ENCODE results near the gene HPSE2.

HPSE2 gene

DNA sequence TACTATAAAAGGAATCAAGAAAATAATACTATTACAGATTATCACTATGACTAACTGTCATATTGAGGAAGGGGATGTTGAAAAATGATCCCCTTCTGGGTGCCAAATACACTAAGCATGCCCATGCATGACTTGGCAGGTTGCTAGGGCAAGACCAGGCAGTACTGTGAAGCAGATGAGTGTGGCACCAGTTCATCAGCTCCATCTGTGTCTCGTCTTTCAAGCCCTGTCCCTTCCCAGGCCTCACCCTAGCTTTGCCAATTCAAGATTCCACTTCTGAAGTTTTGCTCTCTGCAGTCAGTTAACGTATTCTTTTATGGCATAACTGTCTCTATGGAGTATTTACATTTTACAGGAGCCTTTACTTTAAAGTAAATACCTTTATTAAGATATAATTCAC is 653.3 kb downstream of the HPSE2 start:
- no peaks in the 10 kb centered on the region for H3K4me1 ChIP-seq (ENCODE audit: control insufficient read depth, insufficient read depth, low read length)
- H3K4me3 ChIP-seq (ENCODE audit: low read length): no peak overlapping the region
- WGBS (ENCODE audit: insufficient coverage, insufficient read length): no CpG with 5 or more reads among the region's 2 CpGs
- no peak overlapping the region for H3K27ac ChIP-seq (ENCODE audit: low read length)
- no peaks in the 10 kb centered on the region for H3K27me3 ChIP-seq (ENCODE audit: control insufficient read depth, insufficient read depth, low read length)
- H3K36me3 ChIP-seq (ENCODE audit: control insufficient read depth, insufficient read depth, low read length): no peaks in the 10 kb centered on the region
- no peaks in the 10 kb centered on the region for H3K9me3 ChIP-seq (ENCODE audit: control insufficient read depth, insufficient read depth, low read length)
- no peak for DNase-seq (ENCODE audit: low read depth, low spot score)

DNA sequence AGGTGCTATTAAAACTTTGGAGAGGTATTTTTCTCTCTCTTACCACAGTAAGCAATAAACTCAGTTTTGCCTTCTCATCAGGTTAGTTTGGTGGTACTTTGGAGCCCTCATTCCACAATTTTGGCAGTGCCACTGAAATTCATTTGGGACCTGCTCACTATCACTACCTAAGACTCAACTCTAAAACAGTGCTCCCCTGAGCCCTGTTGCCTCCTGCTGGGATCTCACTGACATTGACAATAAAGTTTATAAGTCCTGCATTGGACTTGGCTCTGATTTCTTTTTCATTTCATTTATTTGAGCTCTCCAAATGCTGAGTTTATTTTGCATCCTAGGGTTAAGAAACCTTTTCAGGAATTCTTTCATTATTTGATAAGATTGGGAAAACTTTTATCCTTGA is 658.1 kb downstream of the HPSE2 start:
- no peak overlapping the region for H3K27ac ChIP-seq (ENCODE audit: low read length)
- no peak overlapping the region for H3K4me3 ChIP-seq (ENCODE audit: low read length)
- H3K27me3 ChIP-seq (ENCODE audit: control insufficient read depth, insufficient read depth, low read length): no peaks in the 10 kb centered on the region
- no peaks in the 10 kb centered on the region for H3K36me3 ChIP-seq (ENCODE audit: control insufficient read depth, insufficient read depth, low read length)
- no peak for DNase-seq (ENCODE audit: low read depth, low spot score)
- H3K4me1 ChIP-seq (ENCODE audit: control insufficient read depth, insufficient read depth, low read length): no peaks in the 10 kb centered on the region
- no peaks in the 10 kb centered on the region for H3K9me3 ChIP-seq (ENCODE audit: control insufficient read depth, insufficient read depth, low read length)

DNA sequence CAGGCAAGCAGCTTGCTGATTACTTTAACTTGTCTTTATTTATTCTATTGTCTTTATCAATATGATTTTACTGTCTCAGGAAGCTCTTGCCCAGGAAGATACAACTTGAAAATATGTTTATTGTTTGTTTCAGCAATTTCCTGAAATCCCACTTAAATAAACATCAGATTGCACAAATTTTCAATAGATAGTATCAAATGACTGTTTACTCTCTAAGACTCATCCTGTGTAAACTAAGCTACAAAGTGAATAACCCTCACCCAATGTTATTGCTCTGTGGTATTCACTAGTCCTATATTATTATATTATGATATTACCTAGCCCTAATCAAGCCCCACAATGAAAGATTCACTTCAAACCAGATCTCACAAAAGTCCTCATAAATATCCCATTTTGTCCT is 658.5 kb downstream of the HPSE2 start:
- H3K4me1 ChIP-seq (ENCODE audit: control insufficient read depth, insufficient read depth, low read length): no peaks in the 10 kb centered on the region
- H3K36me3 ChIP-seq (ENCODE audit: control insufficient read depth, insufficient read depth, low read length): no peaks in the 10 kb centered on the region
- H3K27ac ChIP-seq (ENCODE audit: low read length): no peak overlapping the region
- DNase-seq (ENCODE audit: low read depth, low spot score): no peak
- H3K4me3 ChIP-seq (ENCODE audit: low read length): no peak overlapping the region
- H3K27me3 ChIP-seq (ENCODE audit: control insufficient read depth, insufficient read depth, low read length): no peaks in the 10 kb centered on the region
- H3K9me3 ChIP-seq (ENCODE audit: control insufficient read depth, insufficient read depth, low read length): no peaks in the 10 kb centered on the region

DNA sequence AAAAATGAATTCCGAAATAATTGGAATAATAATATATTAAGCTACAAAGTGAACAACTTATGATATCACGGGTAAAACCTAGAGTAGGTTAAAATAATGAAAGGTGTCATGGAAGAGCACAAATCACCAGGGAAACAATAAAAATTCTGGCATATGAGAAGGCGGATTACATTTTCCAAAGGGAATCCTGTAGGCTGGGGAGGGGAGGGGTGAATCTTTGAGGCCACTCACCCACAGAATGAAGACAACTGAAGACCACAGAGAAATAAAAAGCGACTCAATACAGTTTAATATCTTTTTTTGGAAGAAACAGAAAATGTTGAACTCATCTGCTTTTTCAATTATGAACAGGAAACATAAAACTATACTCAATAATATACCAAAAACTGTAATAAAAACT is 659.6 kb downstream of the HPSE2 start:
- Histone ChIP-seq H3K4me3 (ENCODE audit: low read length) (no peak overlapping the region), H3K27me3 (ENCODE audit: control insufficient read depth, insufficient read depth, low read length) (no peaks in the 10 kb centered on the region), H3K27ac (ENCODE audit: low read length) (no peak overlapping the region), H3K9me3 (ENCODE audit: control insufficient read depth, insufficient read depth, low read length) (no peaks in the 10 kb centered on the region), H3K4me1 (ENCODE audit: control insufficient read depth, insufficient read depth, low read length) (no peaks in the 10 kb centered on the region), H3K36me3 (ENCODE audit: control insufficient read depth, insufficient read depth, low read length) (no peaks in the 10 kb centered on the region)
- no peak for DNase-seq (ENCODE audit: low read depth, low spot score)
- no CpG with 5 or more reads among the region's 4 CpGs for WGBS (ENCODE audit: insufficient coverage, insufficient read length)

DNA sequence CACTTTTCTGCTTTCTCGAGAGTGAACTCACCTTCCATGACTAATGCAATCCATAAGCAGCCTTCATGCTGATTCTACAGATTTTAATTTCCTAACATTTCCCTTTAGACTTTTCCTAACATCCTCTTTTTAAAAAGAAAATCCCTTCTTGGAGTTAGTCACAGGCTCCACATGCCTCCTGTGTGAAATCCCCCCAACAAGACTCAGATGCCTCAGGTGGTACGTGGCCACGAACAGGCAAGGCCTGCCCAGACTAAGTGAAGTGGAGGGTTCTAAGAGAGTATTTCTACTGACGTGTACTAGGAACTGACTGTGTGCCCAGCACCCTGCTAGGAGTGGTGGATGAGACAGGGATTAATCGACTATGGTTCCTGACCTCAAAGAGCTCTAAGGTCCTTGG is 663.1 kb downstream of the HPSE2 start:
- Histone ChIP-seq H3K9me3 (ENCODE audit: control insufficient read depth, insufficient read depth, low read length) (no peaks in the 10 kb centered on the region), H3K4me3 (ENCODE audit: low read length) (no peak overlapping the region), H3K27ac (ENCODE audit: low read length) (no peak overlapping the region), H3K27me3 (ENCODE audit: control insufficient read depth, insufficient read depth, low read length) (no peaks in the 10 kb centered on the region), H3K36me3 (ENCODE audit: control insufficient read depth, insufficient read depth, low read length) (no peaks in the 10 kb centered on the region), H3K4me1 (ENCODE audit: control insufficient read depth, insufficient read depth, low read length) (no peaks in the 10 kb centered on the region)
- WGBS (ENCODE audit: insufficient coverage, insufficient read length): no CpG with 5 or more reads among the region's 5 CpGs
- DNase-seq (ENCODE audit: low read depth, low spot score): no peak

DNA sequence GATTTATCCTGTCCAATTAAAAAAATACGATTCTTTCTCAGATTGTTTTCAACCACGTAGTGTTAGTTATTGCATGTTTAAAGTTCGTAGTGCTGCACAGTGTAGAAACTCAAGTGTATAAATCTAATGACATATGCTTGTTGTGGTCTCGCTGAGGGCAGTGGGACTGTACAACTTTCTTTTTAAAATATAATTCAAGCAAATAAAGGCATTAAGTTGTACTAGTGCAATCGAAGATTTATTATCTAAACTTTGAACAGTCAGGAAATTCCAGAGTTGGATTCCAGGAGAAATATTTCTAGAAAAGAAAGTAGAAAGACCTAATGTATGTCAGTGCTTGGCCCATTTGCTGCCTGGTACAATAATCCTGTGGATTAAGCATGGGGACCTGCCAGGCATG is 664.8 kb downstream of the HPSE2 start:
- H3K9me3 ChIP-seq (ENCODE audit: control insufficient read depth, insufficient read depth, low read length): no peaks in the 10 kb centered on the region
- H3K4me1 ChIP-seq (ENCODE audit: control insufficient read depth, insufficient read depth, low read length): no peaks in the 10 kb centered on the region
- H3K27me3 ChIP-seq (ENCODE audit: control insufficient read depth, insufficient read depth, low read length): no peaks in the 10 kb centered on the region
- H3K36me3 ChIP-seq (ENCODE audit: control insufficient read depth, insufficient read depth, low read length): no peaks in the 10 kb centered on the region
- no peak for DNase-seq (ENCODE audit: low read depth, low spot score)
- no peak overlapping the region for H3K27ac ChIP-seq (ENCODE audit: low read length)
- WGBS (ENCODE audit: insufficient coverage, insufficient read length): no CpG with 5 or more reads among the region's 5 CpGs
- no peak overlapping the region for H3K4me3 ChIP-seq (ENCODE audit: low read length)

DNA sequence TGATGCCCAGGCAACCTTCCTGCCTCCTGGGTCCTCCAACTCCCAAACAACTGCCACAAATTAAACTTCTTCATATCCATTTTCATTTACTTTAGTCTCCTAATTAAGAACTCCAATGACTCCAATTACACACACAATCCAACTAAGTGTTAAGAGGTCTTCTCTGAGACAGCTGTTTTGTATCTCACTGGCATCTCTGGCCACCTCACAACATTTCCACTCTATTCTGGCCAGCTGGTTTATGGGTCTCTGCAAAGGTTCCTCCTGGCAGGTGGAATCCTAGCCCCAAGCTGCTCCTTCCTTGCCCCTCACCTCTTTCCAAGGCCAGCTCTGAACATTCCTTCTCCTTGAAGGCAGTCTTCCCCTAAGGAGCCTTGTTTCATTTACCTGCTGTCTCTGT is 665.8 kb downstream of the HPSE2 start:
- Histone ChIP-seq H3K4me3 (ENCODE audit: low read length) (no peak overlapping the region), H3K27ac (ENCODE audit: low read length) (no peak overlapping the region), H3K36me3 (ENCODE audit: control insufficient read depth, insufficient read depth, low read length) (no peaks in the 10 kb centered on the region), H3K9me3 (ENCODE audit: control insufficient read depth, insufficient read depth, low read length) (no peaks in the 10 kb centered on the region), H3K27me3 (ENCODE audit: control insufficient read depth, insufficient read depth, low read length) (no peaks in the 10 kb centered on the region), H3K4me1 (ENCODE audit: control insufficient read depth, insufficient read depth, low read length) (no peaks in the 10 kb centered on the region)
- no peak for DNase-seq (ENCODE audit: low read depth, low spot score)

DNA sequence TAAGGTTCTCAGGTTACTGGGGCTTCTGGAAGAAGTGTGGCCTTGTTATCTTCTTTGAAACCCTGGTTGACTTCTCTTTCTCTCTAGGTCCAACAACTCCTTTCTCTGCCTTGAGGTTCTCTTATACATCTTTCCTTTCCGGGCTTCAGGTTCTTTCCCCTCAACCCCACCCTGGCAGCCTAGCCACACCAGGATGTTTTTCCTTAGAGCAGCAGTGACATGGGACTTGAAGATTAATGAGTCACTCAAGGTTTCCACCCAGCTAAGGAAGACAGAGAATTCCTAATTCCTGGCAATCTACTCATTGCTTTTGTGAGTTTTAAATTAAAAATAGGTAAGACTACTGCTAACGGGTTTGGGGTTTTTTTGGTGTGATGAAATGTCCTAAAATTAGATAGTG is 667.1 kb downstream of the HPSE2 start:
- H3K27me3 ChIP-seq (ENCODE audit: control insufficient read depth, insufficient read depth, low read length): no peaks in the 10 kb centered on the region
- no peak overlapping the region for H3K27ac ChIP-seq (ENCODE audit: low read length)
- H3K4me3 ChIP-seq (ENCODE audit: low read length): no peak overlapping the region
- no peaks in the 10 kb centered on the region for H3K4me1 ChIP-seq (ENCODE audit: control insufficient read depth, insufficient read depth, low read length)
- H3K9me3 ChIP-seq (ENCODE audit: control insufficient read depth, insufficient read depth, low read length): no peaks in the 10 kb centered on the region
- no peaks in the 10 kb centered on the region for H3K36me3 ChIP-seq (ENCODE audit: control insufficient read depth, insufficient read depth, low read length)
- WGBS (ENCODE audit: insufficient coverage, insufficient read length): no CpG with 5 or more reads among the region's 2 CpGs
- DNase-seq (ENCODE audit: low read depth, low spot score): no peak

DNA sequence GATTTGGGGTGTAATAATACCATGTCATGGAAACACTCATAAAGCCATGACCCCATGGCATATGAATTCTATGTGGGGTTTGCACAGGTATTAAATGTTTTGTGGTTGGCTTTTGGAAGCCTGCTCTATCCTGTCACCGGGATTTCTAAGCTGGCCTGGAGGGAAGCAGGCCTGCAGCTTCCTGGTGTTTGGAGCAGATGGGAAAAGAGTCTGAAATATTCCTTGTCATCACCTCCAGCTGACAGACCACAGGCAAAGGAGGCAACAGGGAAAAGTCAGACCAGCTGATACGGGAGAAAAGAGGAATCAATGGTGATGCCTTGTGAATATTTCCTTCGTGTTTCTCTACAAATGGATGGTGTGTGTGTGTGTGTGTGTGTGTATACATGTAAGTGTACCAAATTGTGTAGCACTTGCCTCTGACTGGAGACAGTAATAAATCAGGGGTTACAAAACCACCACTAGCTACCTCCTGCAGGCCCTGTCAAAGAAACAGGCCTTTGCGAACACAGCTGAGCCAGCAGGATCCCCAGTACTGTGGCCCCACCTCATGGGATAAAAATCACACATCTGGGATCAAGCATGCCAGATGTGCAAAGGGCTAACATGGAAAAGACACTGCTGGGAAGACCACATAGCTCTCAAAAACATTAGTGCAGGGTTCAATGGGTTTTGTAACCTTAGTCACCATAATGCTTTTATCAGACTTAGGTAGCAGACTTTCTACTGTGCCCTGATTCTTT is 668.1 kb downstream of the HPSE2 start:
- no peaks in the 10 kb centered on the region for H3K36me3 ChIP-seq (ENCODE audit: control insufficient read depth, insufficient read depth, low read length)
- H3K27ac ChIP-seq (ENCODE audit: low read length): no peak overlapping the region
- DNase-seq (ENCODE audit: low read depth, low spot score): no peak
- H3K4me3 ChIP-seq (ENCODE audit: low read length): no peak overlapping the region
- H3K4me1 ChIP-seq (ENCODE audit: control insufficient read depth, insufficient read depth, low read length): no peaks in the 10 kb centered on the region
- no peaks in the 10 kb centered on the region for H3K9me3 ChIP-seq (ENCODE audit: control insufficient read depth, insufficient read depth, low read length)
- no CpG with 5 or more reads among the region's 4 CpGs for WGBS (ENCODE audit: insufficient coverage, insufficient read length)
- H3K27me3 ChIP-seq (ENCODE audit: control insufficient read depth, insufficient read depth, low read length): no peaks in the 10 kb centered on the region

DNA sequence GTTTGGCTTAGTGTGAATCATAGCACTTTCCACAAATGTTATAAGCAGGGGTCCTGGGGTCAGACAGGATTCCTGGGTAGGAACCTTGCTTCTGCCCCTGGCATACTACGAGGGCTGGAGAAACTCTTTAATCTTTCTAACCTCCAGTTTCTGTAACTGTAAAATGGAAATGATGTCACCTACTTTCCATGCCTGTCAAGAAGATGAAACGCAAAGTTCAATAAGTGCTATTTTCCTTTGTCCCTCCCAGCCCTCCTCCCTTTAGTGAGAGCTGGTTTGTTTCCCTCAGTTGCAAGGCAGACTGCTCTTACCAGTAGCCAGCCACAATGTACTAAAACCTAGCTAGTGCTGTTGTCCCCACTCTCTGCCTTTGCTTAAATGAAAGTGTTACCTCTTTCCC is 671.8 kb downstream of the HPSE2 start:
- Histone ChIP-seq H3K4me1 (ENCODE audit: control insufficient read depth, insufficient read depth, low read length) (no peaks in the 10 kb centered on the region), H3K36me3 (ENCODE audit: control insufficient read depth, insufficient read depth, low read length) (no peaks in the 10 kb centered on the region), H3K27ac (ENCODE audit: low read length) (no peak overlapping the region), H3K9me3 (ENCODE audit: control insufficient read depth, insufficient read depth, low read length) (no peaks in the 10 kb centered on the region), H3K4me3 (ENCODE audit: low read length) (no peak overlapping the region), H3K27me3 (ENCODE audit: control insufficient read depth, insufficient read depth, low read length) (no peaks in the 10 kb centered on the region)
- DNase-seq (ENCODE audit: low read depth, low spot score): no peak
- WGBS (ENCODE audit: insufficient coverage, insufficient read length): no CpG with 5 or more reads among the region's 2 CpGs

DNA sequence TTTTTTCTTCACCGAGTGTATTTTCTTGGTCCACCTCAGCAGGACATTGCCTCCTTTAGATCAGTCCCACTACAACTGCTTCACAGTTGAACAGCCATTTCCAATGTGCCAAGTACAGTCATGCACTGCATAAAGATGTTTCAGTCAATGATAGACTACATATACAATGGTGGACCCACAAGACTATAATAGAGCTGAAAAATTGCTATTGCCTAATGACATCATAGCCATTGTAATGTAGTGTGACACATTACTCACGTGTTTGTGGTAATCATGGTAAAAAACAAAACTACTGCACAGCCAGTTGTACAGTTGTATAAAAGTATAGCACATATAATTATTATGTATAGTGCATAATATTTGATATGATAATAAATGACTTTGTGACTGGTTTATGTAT is 675.1 kb downstream of the HPSE2 start:
- no peaks in the 10 kb centered on the region for H3K27me3 ChIP-seq (ENCODE audit: control insufficient read depth, insufficient read depth, low read length)
- no CpG with 5 or more reads among the region's 2 CpGs for WGBS (ENCODE audit: insufficient coverage, insufficient read length)
- H3K4me1 ChIP-seq (ENCODE audit: control insufficient read depth, insufficient read depth, low read length): no peaks in the 10 kb centered on the region
- no peak overlapping the region for H3K4me3 ChIP-seq (ENCODE audit: low read length)
- DNase-seq (ENCODE audit: low read depth, low spot score): no peak
- no peaks in the 10 kb centered on the region for H3K36me3 ChIP-seq (ENCODE audit: control insufficient read depth, insufficient read depth, low read length)
- no peaks in the 10 kb centered on the region for H3K9me3 ChIP-seq (ENCODE audit: control insufficient read depth, insufficient read depth, low read length)
- no peak overlapping the region for H3K27ac ChIP-seq (ENCODE audit: low read length)
